Epithelial cell of esophagus (primary cell): ENCODE measurements around the gene TGM2.
A peak's percentile ranks its signal among the peaks of the same experiment; 100 is the strongest.

Source experiments
- DNase-seq: peaks from one replicate; pipeline ENCODE4 v3.0.0; 2010; ENCODE audit warnings: low read depth
- H3K4me3 ChIP-seq: 2 replicates; pipeline ENCODE4 v1.5.1; 2011; ENCODE audit warnings: mild to moderate bottlenecking, low read length, control low read depth
- TF ChIP-seq, protein P1 (sequence below): IDR thresholded peaks from 2 replicates; pipeline ENCODE4 v1.5.1; 2011; ENCODE audit warnings: low read depth, mild to moderate bottlenecking, low read length, control low read depth, inconsistent platforms; ENCODE audit not compliant: insufficient read depth; ENCODE audit errors: missing control alignments

TGM2 gene

DNA sequence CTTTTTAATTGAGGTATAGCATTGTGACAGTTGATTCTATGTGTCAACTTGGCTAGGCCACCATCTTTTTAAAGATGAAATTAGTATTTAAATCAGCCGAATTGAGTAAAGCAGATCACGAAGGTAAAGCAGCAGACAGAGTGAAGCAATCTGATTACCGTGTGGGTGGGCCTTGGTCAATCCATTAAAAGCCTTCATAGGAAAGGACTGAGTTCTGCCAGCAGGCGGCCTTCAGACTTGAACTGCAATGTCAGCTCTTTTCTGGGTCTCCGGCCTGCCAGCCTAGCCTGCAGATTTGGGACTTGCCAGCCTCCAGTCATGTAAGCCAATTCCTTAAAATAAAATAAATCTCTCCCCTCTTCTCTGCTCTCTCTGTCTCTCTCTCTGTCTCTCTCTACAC is 22.4 kb upstream of the TGM2 start:
- DNase-seq, result peak; percentile 42
- TF ChIP-seq, protein P1, sequence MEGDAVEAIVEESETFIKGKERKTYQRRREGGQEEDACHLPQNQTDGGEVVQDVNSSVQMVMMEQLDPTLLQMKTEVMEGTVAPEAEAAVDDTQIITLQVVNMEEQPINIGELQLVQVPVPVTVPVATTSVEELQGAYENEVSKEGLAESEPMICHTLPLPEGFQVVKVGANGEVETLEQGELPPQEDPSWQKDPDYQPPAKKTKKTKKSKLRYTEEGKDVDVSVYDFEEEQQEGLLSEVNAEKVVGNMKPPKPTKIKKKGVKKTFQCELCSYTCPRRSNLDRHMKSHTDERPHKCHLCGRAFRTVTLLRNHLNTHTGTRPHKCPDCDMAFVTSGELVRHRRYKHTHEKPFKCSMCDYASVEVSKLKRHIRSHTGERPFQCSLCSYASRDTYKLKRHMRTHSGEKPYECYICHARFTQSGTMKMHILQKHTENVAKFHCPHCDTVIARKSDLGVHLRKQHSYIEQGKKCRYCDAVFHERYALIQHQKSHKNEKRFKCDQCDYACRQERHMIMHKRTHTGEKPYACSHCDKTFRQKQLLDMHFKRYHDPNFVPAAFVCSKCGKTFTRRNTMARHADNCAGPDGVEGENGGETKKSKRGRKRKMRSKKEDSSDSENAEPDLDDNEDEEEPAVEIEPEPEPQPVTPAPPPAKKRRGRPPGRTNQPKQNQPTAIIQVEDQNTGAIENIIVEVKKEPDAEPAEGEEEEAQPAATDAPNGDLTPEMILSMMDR, result no peak
- no peak overlapping the region for H3K4me3 ChIP-seq

DNA sequence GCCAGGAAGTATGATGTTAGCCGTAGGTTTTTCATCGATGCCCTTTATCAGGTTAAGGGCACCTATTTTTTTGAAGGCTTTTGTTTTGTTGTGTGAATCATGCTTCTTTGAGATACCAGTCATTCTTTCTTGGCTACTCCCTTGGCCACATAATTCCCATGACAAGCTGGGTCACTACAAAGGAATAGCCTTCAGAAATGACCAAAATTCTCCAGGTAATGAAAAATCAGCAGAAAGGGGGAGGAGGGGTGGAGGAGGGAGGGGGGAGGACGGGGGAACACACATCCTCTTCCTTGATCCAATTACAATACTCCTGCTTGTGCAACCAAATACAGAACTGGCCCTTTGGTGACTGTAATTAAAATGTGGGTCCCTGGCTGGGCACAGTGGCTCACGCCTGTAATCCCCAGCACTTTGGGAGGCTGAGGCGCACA is 21.7 kb upstream of the TGM2 start:
- no peak overlapping the region for H3K4me3 ChIP-seq
- DNase-seq, result peak; percentile 77
- TF ChIP-seq, protein P1, result no peak

DNA sequence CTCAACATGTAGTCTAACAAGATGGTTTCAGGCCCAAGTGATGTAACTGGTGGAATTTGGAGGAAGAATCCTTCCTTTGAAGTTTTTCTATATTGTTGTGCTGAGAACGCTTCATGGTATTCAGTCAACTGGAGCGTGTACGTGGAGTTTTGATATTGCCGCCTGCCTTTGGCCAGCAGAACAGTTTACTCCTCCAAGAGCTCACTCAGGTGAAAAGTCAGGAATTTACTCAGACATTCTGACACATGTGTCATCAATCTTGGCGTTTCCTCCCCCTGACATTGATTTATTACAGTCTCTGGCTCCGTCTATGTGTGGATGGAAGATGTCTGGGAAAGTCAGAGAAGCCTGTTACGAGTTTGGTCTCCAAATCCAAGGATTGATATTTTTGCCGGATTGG is 19.0 kb upstream of the TGM2 start:
- TF ChIP-seq, protein P1, result peak; percentile 8
- H3K4me3 ChIP-seq, result no peak overlapping the region
- DNase-seq, result peak; percentile 94

DNA sequence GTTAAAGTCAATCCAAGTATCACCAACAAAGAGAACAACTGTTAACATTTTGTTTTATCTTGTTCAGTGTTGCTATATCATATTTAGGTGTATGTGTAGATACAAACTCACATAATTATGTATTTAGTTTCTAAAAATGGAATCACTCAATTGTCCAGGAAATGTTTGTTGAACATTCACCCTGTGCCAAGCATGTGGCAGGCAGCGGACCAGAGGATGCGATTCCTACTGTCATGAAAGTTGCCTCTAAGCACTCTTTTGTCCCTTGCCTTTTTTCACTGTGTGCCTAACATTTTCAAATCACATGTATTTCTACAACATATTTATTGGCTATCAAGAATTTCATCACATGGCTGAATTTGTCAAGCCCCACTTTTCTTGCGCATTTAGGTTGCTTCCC is 16.9 kb upstream of the TGM2 start:
- DNase-seq, result no peak
- TF ChIP-seq, protein P1, result no peak
- H3K4me3 ChIP-seq, result no peak overlapping the region

DNA sequence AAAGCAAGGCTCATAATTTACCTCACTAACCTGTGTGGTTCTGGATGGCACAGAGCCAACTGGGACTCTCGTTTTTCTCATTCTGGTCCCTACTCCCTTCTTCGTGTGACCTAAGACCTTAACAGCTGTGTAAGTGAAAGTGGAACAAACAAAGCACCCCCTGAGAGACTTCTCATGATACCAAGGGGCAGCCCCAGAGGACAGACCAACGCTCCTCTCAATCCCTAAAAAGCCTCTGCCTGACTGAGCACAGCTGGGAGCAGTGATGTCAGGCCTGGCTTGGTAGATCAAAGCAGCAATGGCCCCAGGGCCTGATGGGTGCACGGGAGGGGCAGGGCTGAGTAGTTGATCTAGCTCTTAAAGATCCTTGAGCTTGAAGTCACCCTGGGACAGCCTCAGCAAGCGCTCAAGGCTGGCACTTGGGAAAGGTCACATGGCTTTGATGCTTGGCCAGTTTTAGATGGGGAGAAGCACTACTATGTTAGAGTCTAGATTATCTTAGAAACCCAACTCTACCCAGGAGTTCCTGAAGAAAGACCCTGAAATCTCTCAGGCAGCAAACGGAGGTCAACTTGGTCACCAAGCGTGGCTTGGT is 16.2 kb upstream of the TGM2 start:
- TF ChIP-seq, protein P1, result no peak
- DNase-seq, result no peak
- no peak overlapping the region for H3K4me3 ChIP-seq

DNA sequence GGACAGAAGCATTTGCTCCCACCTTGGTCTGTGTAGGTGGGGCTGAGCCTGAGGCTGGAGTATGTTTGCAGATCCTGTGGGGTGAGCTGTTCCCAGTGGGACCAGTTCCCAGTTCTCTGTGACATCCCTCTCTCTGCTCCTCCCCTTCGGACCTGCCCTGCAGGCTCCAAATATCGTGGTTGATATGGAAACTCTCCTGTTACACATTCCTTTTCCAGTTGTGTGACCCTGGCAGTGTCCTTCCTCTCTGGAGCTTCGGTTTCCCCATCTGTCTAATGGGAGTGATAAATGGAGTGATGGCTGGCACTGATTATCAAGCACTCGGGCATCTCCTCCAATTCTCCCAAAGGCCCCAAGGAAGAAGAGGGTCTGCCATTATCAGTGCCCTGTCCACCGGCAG is 15.7 kb upstream of the TGM2 start:
- no peak for DNase-seq
- H3K4me3 ChIP-seq, result no peak overlapping the region
- TF ChIP-seq, protein P1, result no peak

DNA sequence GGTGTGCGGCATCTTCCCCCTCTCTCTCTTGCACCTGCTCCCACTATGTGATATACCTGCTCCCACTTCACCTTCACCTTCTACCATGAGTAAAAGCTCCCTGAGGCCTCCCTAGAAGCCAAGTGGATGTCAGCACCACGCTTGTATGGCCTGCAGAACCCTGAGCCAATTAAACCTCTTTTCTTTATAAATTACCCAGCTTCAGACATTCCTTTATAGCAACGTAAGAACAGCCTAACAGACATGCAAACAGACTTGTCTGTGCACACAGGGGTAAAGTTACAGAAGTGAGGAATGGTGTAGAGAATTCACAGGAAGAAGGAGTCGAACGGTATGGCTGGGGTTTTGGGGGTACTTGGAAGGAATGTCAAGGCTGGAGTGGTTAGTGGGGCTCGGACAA is 14.8 kb upstream of the TGM2 start:
- no peak for DNase-seq
- no peak overlapping the region for H3K4me3 ChIP-seq
- TF ChIP-seq, protein P1, result no peak
